Subcutaneous abdominal adipose tissue (tissue), 5 donors: ENCODE results near the gene ITLN1.
"Not testable (repeated sequence)": the region's sequence is repeated elsewhere in the genome, so short reads cannot be mapped to it uniquely, and the experiment has no call there.

Experiments
- H3K27ac ChIP-seq: one replicate; pipeline ENCODE4 v1.7.0; 2013; ENCODE audit warnings: low read depth, mild to moderate bottlenecking, inconsistent platforms, low read length, moderate library complexity
- H3K27me3 ChIP-seq, 5 donors: one replicate each; pipeline ENCODE4 v1.7.0; 2013; ENCODE audit warnings: low read length in 5 of 5, inconsistent platforms in 1 of 5; ENCODE audit not compliant: control insufficient read depth in 5 of 5, insufficient read depth in 4 of 5
- H3K36me3 ChIP-seq, 5 donors: one replicate each; pipeline ENCODE4 v1.7.0; 2013; ENCODE audit warnings: low read length in 5 of 5; ENCODE audit not compliant: control insufficient read depth in 5 of 5, insufficient read depth in 5 of 5
- H3K4me1 ChIP-seq, 5 donors: one replicate each; pipeline ENCODE4 v1.7.0; 2013; ENCODE audit warnings: low read length in 5 of 5, mild to moderate bottlenecking in 3 of 5, moderate library complexity in 1 of 5; ENCODE audit not compliant: control insufficient read depth in 5 of 5, insufficient read depth in 5 of 5
- H3K4me3 ChIP-seq, 5 donors: one replicate each; pipeline ENCODE4 v1.7.0; 2013; ENCODE audit warnings: low read length in 5 of 5, low read depth in 1 of 5
- H3K9ac ChIP-seq, 5 donors: one replicate each; pipeline ENCODE4 v1.7.0; 2013; ENCODE audit warnings: low read length in 5 of 5, mild to moderate bottlenecking in 4 of 5, moderate library complexity in 3 of 5
- H3K9me3 ChIP-seq, 5 donors: one replicate each; pipeline ENCODE4 v1.7.0; 2013; ENCODE audit warnings: low read length in 5 of 5; ENCODE audit not compliant: control insufficient read depth in 5 of 5
- donor health status: healthy.
- donor health status: healthy.
- donor health status: healthy.
- donor health status: healthy.
- donor health status: healthy.

The ITLN1 gene

GRCh38 chr1:160867651-160868050 is 17.3 kb downstream of the ITLN1 start:
- not testable (repeated sequence) for H3K27ac ChIP-seq, H3K4me3 ChIP-seq, H3K4me1 ChIP-seq, H3K9ac ChIP-seq, H3K9me3 ChIP-seq, H3K27me3 ChIP-seq, H3K36me3 ChIP-seq

- H3K4me3 ChIP-seq = no peak overlapping the region
- H3K36me3 ChIP-seq = no peaks in the 10 kb centered on the region
- H3K9ac ChIP-seq = no peak overlapping the region
- no peak overlapping the region for H3K27ac ChIP-seq
- no peaks in the 10 kb centered on the region for H3K9me3 ChIP-seq
- peaks cover 0 to 5% (median 3%) of the 10 kb centered on the region in 5 donors for H3K27me3 ChIP-seq
- peaks cover 0 to 16% (median 7%) of the 10 kb centered on the region in 5 donors for H3K4me1 ChIP-seq
Measured at GRCh38 chr1:160866695-160867260, 18.2 kb downstream of the ITLN1 start.

GRCh38 chr1:160866001-160866694 is 18.8 kb downstream of the ITLN1 start:
- Histone ChIP-seq H3K27me3 (peaks cover 0 to 5% (median 3%) of the 10 kb centered on the region in 5 donors), H3K36me3 (no peaks in the 10 kb centered on the region), H3K9ac (no peak overlapping the region), H3K4me3 (no peak overlapping the region), H3K9me3 (no peaks in the 10 kb centered on the region), H3K4me1 (peaks cover 0 to 18% (median 8%) of the 10 kb centered on the region in 5 donors), H3K27ac (no peak overlapping the region)

- no peaks in the 10 kb centered on the region for H3K36me3 ChIP-seq
- H3K9me3 ChIP-seq = no peaks in the 10 kb centered on the region
- H3K9ac ChIP-seq = no peak overlapping the region
- H3K27me3 ChIP-seq = peaks cover 0 to 5% (median 3%) of the 10 kb centered on the region in 5 donors
- no peak overlapping the region for H3K27ac ChIP-seq
- peaks cover 0 to 20% (median 12%) of the 10 kb centered on the region in 5 donors for H3K4me1 ChIP-seq
- H3K4me3 ChIP-seq = no peak overlapping the region
Measured at GRCh38 chr1:160865337-160865736, 19.6 kb downstream of the ITLN1 start.

DNA sequence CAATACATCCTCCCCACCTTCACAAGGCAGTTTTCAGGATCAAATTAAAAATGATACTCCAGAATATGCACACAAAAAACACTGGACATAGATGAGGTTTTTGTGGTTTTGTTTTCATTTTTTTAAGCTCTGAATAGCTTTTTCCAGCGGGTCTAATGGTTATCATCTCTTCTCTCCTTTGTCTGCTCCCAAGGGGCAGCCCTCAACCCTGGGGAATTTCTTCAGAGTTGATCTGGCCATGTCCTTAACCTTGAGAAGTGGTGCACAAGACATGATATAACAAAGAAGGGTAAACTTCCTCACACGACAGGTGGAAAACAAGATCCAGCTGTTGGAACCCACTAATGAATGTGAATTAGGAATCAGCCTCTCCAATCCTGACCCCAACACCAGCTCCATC is 20.8 kb downstream of the ITLN1 start:
- Histone ChIP-seq H3K9ac (no peak overlapping the region), H3K27ac (no peak overlapping the region), H3K36me3 (no peaks in the 10 kb centered on the region), H3K27me3 (peaks cover 0 to 5% (median 3%) of the 10 kb centered on the region in 5 donors), H3K9me3 (no peaks in the 10 kb centered on the region), H3K4me1 (peaks cover 0 to 23% (median 12%) of the 10 kb centered on the region in 5 donors), H3K4me3 (no peak overlapping the region)

DNA sequence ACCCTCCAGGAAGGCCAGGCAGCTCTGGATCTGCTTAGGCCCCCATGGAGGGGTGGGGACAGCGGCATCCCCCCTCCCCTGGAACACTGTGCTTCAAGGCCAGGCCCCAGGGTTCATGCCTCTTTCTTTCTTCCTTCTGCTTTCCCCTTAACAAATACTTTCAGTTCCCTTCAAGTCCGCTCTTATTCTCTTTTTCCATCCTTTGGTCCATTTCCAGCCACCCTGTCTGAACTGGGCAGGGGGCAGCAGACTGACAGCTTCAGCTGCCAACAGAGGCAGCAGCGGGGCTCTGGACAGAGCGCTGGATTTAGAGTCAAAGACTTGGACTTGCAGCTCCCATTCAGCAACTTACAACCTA is 21.2 kb downstream of the ITLN1 start:
- no peak overlapping the region for H3K27ac ChIP-seq
- no peaks in the 10 kb centered on the region for H3K9me3 ChIP-seq
- no peak overlapping the region for H3K4me3 ChIP-seq
- H3K9ac ChIP-seq = no peak overlapping the region
- no peaks in the 10 kb centered on the region for H3K36me3 ChIP-seq
- peaks cover 0 to 5% (median 3%) of the 10 kb centered on the region in 5 donors for H3K27me3 ChIP-seq
- peaks cover 0 to 27% (median 12%) of the 10 kb centered on the region in 5 donors for H3K4me1 ChIP-seq

- Histone ChIP-seq H3K27me3 (peaks cover 0 to 5% (median 3%) of the 10 kb centered on the region in 5 donors), H3K4me1 (peaks cover 0 to 33% (median 12%) of the 10 kb centered on the region in 5 donors), H3K9me3 (no peaks in the 10 kb centered on the region), H3K4me3 (no peak overlapping the region), H3K9ac (no peak overlapping the region), H3K27ac (no peak overlapping the region), H3K36me3 (no peaks in the 10 kb centered on the region)
Measured at GRCh38 chr1:160863061-160863773, 21.8 kb downstream of the ITLN1 start.

- no peak within 1 kb of the TSS for H3K9ac ChIP-seq
- peaks cover 0 to 34% (median 12%) of the 10 kb centered on the region in 5 donors for H3K4me1 ChIP-seq
- H3K36me3 ChIP-seq = no peaks in the 10 kb centered on the region
- no peak within 1 kb of the TSS for H3K27ac ChIP-seq
- H3K4me3 ChIP-seq = peak within 1 kb of the TSS in 1 of 5 donors; percentile 20
- no peaks in the 10 kb centered on the region for H3K9me3 ChIP-seq
- peaks cover 0 to 5% (median 3%) of the 10 kb centered on the region in 5 donors for H3K27me3 ChIP-seq
Measured at GRCh38 chr1:160862203-160863060, 22.5 kb downstream of the ITLN1 start, which contains the start of gene CD244. TSS of gene CD244 (minus strand) at chr1:160862887. CDS start at chr1:160862677, 210 bp downstream.

DNA sequence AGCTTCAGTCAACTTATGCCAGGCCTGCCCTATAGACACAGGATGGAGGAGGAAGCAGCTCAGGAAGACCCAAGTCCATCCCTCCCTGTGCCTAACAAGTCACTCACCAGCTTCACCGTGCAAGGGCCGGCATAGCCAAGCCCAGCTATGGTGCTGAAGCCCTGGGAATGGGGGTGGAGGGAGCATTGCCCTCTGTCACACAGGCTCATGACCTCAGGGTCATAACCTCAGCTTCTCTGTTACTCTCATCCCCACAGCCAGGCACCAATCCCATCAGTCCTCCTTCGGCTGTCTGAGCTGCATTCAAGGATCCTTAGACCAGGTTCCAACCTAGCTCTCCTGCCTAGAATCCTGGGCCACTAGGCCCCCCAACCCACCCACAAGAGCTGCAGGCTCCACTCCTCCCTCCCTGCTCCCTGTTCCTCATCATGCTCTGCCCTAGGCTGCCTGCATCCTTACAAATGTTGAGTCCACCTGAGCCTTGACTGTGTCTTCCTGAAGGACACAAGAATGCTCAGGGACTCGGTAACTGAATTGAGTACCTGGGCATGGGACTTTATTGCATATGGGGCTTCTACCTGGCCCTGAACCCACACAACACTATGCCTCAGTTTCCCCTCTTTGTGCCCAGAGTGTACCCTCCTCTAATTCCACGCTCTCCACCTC is 24.0 kb downstream of the ITLN1 start:
- Histone ChIP-seq H3K4me1 (peaks cover 0 to 34% (median 12%) of the 10 kb centered on the region in 5 donors), H3K9me3 (no peaks in the 10 kb centered on the region), H3K9ac (no peak overlapping the region), H3K27ac (no peak overlapping the region), H3K4me3 (no peak overlapping the region), H3K36me3 (no peaks in the 10 kb centered on the region), H3K27me3 (peaks cover 0 to 5% (median 3%) of the 10 kb centered on the region in 5 donors)
